ENCODE results near the gene RNU6-1. TPM values are rescaled to one million over a fixed set of nuclear protein-coding genes. Genes with fewer than 3 reads are reported as not detected.

Gene RNU6-1
- total and polyA plus RNA-seq, 2 donors (not counting 3 experiments of a cell fraction or from before 2014, with no cell fraction given): not detected

DNA sequence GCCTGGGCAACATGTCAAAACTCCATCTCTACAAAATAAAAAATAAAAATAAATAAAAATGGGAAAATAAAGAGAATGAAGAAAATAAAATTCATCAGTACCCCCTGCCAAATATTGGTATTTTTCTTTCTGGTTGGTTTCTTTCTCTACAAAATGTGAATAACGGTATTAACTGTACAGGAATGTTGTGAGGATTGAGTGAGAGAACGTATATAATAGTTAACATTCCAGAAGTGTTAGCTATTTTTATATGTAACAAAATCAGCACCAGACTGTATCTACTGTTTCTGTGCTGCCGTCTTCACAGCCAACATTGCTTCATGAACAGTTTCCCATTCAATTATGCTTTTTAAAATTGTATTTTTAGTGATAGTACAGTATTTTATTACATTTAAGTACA, 25.5 kb upstream of the RNU6-1 start:
- no peaks in the 10 kb centered on the region for H3K36me3 ChIP-seq (ENCODE audit: control insufficient read depth in 2 of 2, extremely low read depth in 1 of 2, insufficient read depth in 2 of 2, low read length in 2 of 2)
- DNase-seq (ENCODE audit: low read depth, low spot score) (no peak), FAIRE-seq (no peak)
- POLR2A ChIA-PET: no interaction called here
- H3K27ac ChIP-seq (ENCODE audit: insufficient read depth, low read depth, low read length): no peak overlapping the region
- no peaks in the 10 kb centered on the region for H3K4me1 ChIP-seq (ENCODE audit: control insufficient read depth, extremely low read depth, insufficient read depth, low read length)
- no peaks in the 10 kb centered on the region for H3K79me2 ChIP-seq (ENCODE audit: control insufficient read depth, insufficient read depth, low read length)
- no peaks in the 10 kb centered on the region for H3K9me3 ChIP-seq (replicated peaks; ENCODE audit: control insufficient read depth, insufficient read depth, low read length)
- no peak overlapping the region for H3K4me2 ChIP-seq (ENCODE audit: insufficient read depth, low read length)
- peaks cover 9 to 13% of the 10 kb centered on the region in 2 experiments for H3K27me3 ChIP-seq (ENCODE audit: control insufficient read depth in 2 of 2, insufficient read depth in 2 of 2, low read length in 2 of 2)
- no peaks in the 10 kb centered on the region for H4K20me1 ChIP-seq (replicated peaks; ENCODE audit: control insufficient read depth, extremely low read depth, insufficient read depth, low read length)
- no peaks in the 10 kb centered on the region for H3K9me1 ChIP-seq (replicated peaks; ENCODE audit: control insufficient read depth, extremely low read depth, insufficient read depth, low read length)
- TF ChIP-seq, protein P1, sequence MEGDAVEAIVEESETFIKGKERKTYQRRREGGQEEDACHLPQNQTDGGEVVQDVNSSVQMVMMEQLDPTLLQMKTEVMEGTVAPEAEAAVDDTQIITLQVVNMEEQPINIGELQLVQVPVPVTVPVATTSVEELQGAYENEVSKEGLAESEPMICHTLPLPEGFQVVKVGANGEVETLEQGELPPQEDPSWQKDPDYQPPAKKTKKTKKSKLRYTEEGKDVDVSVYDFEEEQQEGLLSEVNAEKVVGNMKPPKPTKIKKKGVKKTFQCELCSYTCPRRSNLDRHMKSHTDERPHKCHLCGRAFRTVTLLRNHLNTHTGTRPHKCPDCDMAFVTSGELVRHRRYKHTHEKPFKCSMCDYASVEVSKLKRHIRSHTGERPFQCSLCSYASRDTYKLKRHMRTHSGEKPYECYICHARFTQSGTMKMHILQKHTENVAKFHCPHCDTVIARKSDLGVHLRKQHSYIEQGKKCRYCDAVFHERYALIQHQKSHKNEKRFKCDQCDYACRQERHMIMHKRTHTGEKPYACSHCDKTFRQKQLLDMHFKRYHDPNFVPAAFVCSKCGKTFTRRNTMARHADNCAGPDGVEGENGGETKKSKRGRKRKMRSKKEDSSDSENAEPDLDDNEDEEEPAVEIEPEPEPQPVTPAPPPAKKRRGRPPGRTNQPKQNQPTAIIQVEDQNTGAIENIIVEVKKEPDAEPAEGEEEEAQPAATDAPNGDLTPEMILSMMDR (IDR thresholded peaks at IDR 0.05; ENCODE audit: extremely low read depth in 1 of 2, insufficient read depth in 1 of 2, low read depth in 1 of 2, low read length in 2 of 2): no peak
- TF ChIP-seq MYC (IDR thresholded peaks at IDR 0.05; ENCODE audit: low read depth, low read length): no peak
- no peak for TF ChIP-seq EZH2 (IDR thresholded peaks at IDR 0.05; ENCODE audit: borderline replicate concordance, low read depth, low read length, severe bottlenecking)
- TF ChIP-seq GATA2 (IDR thresholded peaks at IDR 0.05; ENCODE audit: insufficient read depth, insufficient read length, low read depth, low read length): no peak
- no peak for TF ChIP-seq POLR2A (IDR thresholded peaks at IDR 0.05; ENCODE audit: low read depth, low read length)
- no peak for TF ChIP-seq JUN (IDR thresholded peaks at IDR 0.05; ENCODE audit: borderline replicate concordance, insufficient read depth, insufficient read length, low read depth)
- TF ChIP-seq, protein P2, sequence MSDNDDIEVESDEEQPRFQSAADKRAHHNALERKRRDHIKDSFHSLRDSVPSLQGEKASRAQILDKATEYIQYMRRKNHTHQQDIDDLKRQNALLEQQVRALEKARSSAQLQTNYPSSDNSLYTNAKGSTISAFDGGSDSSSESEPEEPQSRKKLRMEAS (IDR thresholded peaks at IDR 0.05; ENCODE audit: insufficient read depth, insufficient read length): no peak
- TF ChIP-seq POLR2AphosphoS5 (IDR thresholded peaks at IDR 0.05; ENCODE audit: insufficient read depth, low read depth, low read length): no peak
- TF ChIP-seq FOS (IDR thresholded peaks at IDR 0.05; ENCODE audit: borderline replicate concordance, insufficient read depth, low read length): no peak
- dilution Hi-C loops (cut with MboI; ENCODE audit: extremely low pct_ligation_motif_present, low sequenced_read_pairs) (no loop called here), intact Hi-C loops (cut with micrococcal nuclease) (no loop called here)
- CTCF ChIA-PET: interaction anchor here (1.0 kb wide), 1 partner anchor 30 kb away, joined by 3 read pairs; no protein-coding TSS in a partner anchor
- H3K4me3 ChIP-seq (replicated peaks in 1 of 3; ENCODE audit: insufficient read depth in 1 of 3, low read depth in 1 of 3, low read length in 3 of 3): no peak overlapping the region
- no peak overlapping the region for H3K9ac ChIP-seq (replicated peaks; ENCODE audit: extremely low read depth, insufficient read depth, low read length)
- no TSS peak for BruUV-seq (replicated peaks)
- no peak overlapping the region for H2AFZ ChIP-seq (ENCODE audit: low read depth, low read length)

All from endothelial cell of umbilical vein (primary cell).